HTR-8/SVneo (cell line): ENCODE results near the gene BPNT1.
"Not testable (repeated sequence)": the region's sequence is repeated elsewhere in the genome, so short reads cannot be mapped to it uniquely, and the experiment has no call there.

Experiments used
- DNase-seq: peaks from one replicate; pipeline ENCODE4 v3.0.0; 2011; ENCODE audit warnings: low spot score, mixed read lengths; ENCODE audit not compliant: insufficient read length
- FAIRE-seq: peaks from 2 replicates; lab custom pipeline; 2011; peaks lifted over from hg19 to GRCh38; lab: Jason Lieb, UNC

BPNT1 gene, protein sequence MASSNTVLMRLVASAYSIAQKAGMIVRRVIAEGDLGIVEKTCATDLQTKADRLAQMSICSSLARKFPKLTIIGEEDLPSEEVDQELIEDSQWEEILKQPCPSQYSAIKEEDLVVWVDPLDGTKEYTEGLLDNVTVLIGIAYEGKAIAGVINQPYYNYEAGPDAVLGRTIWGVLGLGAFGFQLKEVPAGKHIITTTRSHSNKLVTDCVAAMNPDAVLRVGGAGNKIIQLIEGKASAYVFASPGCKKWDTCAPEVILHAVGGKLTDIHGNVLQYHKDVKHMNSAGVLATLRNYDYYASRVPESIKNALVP

DNA sequence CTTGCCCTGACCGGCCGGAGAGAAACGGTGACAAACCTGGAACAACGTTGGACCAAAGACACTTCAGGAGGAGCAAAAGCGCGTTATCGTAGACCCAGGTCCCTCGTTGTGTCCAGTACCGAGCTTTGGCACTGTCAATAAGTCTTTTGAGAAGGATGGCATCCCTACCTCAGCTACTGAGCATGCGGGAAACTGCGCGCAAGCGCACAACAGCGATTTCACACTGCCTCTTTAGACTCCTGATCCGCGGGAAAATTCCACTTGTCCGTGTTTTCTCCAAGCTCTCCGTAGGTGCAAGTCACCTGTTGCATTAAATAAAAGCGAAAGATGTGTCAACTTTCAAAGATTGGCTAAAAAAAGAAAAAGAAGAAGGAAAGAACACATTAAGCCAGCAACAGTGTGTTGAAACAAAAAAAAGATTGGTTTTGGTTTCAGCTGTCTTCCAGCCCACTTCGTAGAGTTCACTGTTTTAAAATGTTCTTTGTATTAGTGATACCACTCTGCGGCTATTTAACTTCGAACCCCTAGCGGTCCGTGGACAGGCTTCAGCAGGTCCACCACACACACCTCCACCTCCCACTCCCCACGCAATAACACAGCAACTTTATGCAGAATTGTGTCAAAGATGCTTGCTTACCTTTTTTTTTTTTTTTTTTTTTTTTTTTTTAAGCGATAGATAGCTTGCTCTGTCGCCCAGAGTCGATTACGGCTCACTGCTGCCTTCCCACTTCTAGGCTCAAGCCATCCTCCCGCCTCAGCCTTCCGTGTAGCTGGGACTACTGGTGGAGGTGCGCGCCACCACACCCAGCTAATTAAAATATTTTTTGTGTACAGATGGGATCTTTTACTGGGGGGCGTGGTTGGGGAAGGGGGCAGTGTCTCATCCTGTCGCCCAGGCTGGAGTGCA, at the start of gene BPNT1:
Gene BPNT1 (minus strand): TSS at position 139 of the 907 bp plus-strand sequence. CDS start 9,942 bp downstream, outside the sequence.
- FAIRE-seq: peak; percentile 69
- DNase-seq: peak; percentile 98

DNA sequence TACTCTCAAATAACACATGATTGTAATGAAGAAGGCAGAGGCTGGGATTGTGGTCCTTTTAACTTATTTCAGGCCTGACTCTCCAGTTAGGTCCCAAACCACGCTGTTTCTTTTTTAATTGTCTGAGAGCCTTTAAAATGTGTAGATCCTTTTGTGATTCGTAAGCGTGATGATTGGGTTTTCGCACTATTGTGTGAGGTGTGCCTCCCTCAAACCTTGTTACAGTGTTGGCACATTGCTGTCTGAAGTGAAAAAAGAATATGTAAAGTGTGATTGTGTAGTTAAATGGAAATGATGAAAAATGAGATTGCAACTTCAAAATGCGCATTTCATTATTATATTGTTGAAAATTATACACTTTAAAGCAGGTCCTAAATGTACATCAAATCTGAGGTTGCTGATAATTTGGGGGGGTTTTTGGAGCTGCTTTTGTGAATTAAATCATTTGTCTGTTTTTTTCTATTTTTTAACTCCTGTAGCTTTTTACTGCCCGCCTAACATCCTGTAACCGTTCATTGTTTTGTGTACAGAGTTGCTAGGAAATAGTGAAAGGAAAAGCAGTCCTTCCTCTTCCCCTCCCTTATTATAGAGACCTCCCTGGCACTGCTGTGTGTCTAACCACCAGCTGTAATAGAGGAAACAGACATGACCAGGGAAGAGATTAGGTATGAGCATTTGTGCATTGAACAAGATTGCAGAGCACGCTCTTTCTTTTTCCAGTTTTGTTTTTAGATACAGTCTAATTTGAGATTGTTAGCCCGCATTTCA, 47.6 kb upstream of the BPNT1 start:
- DNase-seq (no peak), FAIRE-seq (no peak)

DNA sequence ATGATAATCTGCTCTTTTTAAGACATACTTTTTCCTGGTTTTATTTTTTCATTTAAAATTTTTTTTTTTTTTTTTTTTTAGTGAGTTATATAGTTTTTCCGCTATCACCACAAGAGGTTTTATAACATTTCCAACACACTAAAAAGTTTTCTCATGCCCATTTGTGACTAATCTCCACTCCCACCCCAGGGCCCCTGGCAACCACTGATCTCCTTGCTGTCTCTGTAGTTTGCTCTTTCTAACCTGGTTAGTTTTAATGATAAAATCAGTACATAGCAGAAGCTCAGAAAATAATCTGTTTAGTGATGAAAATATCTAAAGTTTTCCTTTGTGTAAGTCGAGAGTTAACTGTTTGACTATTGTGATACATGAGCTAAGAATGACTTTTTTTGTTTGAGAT, 46.2 kb upstream of the BPNT1 start:
- FAIRE-seq (no peak), DNase-seq (no peak)

DNA sequence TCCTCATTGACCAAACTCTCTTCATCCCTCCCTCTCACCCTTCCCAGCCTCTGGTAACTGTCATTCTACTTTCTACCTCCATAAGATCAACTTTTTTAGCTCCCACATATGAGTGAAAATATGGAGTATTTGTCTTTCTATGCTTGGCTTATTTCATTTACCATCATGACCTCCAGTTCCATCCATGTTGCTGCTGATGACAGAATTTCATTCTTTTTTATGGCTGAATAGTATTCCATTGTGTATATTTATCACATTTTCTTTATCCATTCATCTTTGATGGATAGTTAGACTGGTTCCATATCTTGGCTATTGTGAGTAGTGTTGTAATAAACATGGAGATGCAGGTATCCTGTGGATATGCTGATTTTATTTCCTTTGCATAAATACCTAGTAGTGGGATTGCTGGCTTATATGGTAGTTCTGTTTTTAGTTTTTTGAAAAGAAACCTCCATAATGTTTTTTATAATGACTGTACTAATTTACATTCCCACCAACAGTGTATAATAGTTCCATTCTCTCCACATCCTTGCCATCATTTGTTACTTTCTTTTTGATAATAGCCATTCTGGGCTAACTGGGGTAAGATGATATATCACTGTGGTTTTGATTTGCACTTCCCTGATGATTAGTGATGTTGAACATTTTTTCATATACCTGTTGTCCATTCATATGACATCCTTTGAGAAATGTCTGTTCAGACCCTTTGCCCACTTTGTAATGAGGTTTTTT, 40.1 kb upstream of the BPNT1 start:
- no peak for DNase-seq
- no peak for FAIRE-seq

DNA sequence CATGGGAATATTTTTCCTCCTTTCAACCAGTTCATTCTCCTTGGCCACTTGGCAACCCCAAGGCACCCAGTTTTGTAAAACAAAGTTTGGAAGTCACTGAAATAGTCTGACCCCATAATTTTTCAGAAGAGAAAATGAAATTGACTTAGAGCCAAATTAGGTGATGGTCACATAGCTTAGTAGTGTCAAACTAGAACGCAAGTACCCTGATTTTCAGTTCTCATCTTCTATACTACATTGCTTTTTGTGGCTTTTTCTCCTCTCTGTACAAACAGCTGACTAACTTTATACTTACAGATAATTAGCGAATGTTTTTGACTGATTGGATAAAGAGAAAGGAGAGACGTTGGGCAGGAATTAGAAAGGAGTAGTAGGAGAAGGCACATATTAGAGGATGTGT, 37.5 kb upstream of the BPNT1 start:
- DNase-seq (no peak), FAIRE-seq (no peak)

DNA sequence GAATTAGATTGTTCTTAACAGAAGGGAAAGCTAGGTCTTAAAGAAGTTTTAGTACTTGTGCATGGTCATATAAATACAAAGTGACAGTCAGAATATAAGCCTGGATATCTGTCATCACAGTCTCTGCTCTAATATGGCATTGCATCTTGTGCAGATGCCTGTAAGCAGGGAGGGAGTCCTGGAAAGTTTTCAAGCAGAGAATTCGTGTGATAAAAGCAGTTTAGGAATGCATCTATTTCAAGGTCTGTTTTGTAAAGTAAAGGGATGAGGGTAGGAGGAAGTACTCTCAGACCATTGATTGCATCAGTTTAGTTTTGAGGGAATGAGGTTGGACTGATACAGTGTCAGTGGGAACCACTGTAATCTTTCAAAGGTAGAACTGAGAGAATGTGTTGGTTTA, 35.0 kb upstream of the BPNT1 start:
- FAIRE-seq: no peak
- no peak for DNase-seq

DNA sequence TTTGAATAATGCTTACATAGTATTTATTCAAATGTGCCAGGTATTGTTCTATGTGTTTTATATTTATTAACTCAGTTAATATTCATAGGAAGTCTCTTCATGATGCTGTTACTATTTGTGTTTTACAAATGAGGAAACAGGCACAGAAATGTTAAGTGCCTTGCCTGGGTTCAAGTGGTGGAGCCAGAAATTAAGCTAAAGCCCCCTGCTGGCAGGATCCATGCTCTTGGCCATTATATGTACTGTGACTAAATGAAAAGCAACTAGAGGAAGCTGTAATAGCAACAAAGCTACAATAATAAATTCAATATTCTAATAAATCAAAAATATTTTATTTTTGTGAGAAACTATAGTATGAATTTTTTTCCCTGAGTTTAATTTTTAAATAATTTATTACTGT, 34.3 kb upstream of the BPNT1 start:
- DNase-seq (no peak), FAIRE-seq (no peak)

DNA sequence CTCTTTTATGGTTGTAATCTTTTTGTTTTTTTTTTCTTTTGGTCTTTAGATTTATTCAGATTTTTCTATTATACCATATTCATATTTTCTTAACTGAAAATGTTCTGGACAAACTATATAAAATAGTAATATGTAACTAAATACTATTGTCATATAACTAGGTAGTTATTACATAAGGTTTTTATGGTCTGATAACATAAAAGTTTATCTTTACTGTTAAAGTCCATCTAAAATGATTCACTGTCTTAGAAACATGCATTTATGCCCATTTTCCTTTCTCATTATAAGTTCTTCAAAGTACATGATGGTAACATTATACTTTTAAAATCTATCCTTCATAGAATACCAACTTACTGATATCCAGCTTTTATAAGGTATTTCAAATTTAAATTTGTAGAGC, 33.5 kb upstream of the BPNT1 start:
- FAIRE-seq (no peak), DNase-seq (no peak)

DNA sequence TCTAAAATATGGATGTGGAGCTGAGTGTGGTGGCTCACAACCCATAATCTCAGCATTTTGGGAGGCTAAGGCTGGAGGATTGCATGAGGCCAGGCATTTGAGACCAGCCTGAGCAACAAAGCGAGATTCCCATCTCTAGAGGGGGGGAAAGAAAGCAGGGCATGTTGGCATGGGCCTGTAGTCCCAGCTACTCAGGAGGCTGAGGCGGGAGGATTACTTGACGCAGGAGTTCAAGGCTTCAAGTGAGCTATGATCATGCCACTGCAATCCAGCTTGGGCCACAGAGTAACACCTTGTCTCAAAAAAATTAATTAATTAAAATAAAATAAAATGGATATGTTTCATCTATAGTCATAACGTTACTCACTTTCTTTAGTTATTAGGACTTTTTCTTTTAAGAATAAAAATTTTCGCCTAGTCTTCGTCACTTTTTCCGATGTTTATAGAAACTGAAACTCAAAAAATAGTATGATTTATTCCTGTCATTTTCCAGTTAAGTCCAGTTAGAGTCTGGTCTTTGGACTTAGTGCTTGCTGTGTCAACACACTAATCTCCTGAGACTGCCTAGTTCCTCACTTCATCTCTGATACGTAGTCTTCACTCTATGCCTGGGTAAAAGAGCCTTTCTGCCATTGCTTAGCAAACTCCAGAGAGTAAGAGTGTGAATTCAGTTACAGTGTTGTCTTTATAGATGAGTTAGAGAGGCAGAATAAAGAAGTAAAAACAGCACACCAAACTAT, 32.4 kb upstream of the BPNT1 start:
- DNase-seq (no peak), FAIRE-seq (no peak)

DNA sequence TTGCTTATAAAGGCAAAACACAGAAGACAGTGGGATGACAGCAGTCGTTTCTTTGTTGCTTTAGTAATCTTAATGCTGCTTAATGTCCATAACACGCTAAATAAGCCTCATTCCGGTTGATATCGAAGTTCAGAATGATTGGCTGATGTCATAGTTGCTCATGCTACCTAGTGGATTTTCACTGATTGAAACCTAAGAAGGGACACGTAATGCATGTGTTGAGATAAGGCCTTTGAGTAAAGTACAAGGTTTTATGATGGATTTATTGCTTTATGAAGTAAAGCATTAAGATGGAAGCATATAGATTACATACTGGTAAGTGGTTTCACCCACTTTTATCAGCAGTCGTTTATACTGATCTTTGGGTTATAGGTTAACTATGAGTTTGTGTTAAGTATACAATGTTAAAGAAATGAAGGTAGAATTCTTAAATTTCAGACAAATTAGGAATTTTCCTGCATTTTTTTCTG, 29.5 kb upstream of the BPNT1 start:
- DNase-seq (peak; percentile 9), FAIRE-seq (no peak)

DNA sequence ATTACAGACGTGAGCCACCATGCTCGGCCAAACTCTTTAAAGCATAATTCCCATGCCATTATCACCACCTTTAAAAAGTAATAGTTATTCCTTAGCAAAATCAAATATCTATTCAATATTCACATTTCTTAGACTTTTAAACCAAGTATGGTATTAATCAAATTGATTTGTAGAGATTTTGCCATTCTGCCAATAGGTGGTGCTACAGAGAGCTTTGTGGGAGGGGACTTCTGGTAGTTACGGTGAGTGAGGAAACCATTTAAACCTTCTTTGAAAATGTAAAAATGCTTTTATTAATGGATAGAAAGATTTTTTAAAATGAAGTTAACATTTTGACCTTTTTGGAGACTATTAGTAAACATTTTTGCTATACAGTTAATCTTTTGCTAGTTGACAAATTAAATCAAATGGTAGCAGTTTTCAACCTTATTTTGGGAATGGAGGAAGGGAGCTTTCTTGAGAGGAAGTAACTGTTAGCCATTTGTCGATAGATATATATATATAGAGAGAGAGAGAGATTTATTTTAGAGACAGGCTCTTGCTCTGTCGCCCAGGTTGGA, 23.6 kb upstream of the BPNT1 start:
- DNase-seq: peak; percentile 25
- FAIRE-seq: no peak

DNA sequence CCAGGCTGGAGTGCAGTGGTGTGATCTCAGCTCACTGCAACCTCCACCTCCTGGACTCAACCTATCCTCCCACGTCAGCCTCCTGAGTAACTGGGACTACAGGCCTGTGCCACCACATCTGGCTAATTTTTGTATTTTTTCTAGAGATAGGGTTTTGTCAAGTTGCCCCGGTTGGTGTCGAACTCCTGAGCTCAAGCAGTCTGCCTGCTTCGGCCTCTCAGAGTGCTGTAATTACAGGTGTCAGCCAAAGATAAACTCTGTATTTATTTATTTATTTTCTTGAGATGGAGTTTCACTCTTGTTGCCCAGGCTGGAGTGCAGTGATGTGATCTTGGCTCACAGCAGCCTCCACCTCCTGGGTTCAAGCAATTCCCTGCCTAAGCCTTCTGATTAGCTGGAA, 23.0 kb upstream of the BPNT1 start:
- not testable (repeated sequence) for FAIRE-seq, DNase-seq

DNA sequence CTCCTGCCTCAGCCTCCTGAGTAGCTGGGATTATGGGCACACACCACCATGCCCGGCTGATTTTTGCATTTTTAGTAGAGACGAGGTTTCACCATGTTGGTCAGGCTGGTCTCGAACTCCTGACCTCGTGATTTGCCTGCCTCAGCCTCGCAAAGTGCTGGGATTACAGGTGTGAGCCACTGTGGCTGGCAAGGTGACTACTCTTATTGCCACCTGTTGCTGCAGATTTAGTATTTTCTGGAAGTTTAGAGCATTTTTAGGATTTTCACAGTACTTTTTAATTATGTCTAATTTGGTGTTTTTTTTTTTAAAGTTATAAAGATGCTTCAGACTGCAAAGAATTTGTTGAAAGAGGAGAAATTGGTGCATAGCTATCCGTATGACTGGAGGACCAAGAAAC, 20.9 kb upstream of the BPNT1 start:
- FAIRE-seq, DNase-seq: not testable (repeated sequence)

DNA sequence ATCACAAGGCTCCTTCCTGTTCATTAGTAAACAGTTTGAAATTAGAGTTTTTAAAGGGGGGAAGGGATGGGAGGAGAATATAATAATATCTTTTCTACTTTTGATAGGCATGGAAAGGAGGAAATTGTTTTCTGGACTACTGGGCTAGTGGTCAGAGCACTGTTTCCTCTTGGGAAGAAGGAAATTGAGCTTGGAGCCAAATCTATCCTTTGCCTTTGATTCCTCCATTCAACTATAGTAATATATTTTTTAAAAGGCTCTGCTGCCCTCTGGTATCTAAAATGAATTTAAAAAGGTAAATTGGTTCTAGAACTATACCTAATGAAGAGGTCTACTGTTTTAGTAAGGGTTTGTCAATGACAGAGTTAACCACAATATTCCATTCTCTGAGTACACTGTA, 10.2 kb upstream of the BPNT1 start:
- FAIRE-seq: no peak
- no peak for DNase-seq

DNA sequence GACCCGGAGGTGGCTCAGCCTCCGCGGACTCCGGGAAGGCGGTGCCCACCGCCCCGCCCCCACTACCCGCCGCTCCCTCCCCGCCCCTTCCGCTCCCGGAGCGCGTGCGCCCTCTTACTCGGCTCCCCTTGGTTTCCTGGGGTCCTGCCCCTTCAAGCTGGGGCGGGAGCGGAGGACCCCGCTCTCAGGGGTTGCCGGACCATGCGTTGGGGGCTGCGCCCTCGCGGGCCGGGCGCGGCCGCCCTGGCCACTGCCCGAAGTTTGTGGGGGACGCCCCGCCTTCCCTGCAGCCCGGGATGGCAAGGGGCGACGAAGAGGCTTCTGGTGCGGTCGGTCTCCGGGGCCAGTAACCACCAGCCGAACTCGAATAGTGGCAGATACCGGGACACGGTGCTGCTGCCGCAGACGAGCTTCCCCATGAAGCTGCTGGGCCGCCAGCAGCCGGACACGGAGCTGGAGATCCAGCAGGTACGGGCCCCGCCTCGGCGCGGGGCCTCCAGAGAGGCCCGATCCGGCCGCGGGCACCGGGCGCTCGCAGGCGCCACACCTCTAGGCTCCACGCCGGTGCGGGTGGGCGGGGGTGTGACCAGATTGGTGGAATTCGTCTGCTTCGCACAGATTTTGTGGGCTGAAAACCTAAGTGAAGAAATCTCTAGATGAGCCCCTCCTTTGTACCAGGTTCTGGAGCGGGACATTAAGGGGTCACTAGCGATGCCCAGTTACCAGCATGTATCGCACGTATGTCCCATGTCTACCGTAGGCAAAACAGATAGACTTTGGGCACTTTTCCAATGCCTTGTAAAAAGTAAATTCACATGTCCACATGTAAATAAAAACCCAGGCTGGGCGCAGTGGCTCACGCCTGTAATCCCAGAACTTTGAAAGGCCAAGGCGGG, 4.7 kb upstream of the BPNT1 start, which contains the start of gene IARS2:
Gene IARS2 (plus strand): TSS at position 117 of the 896 bp plus-strand sequence. CDS start 85 bp downstream, at position 202.
- FAIRE-seq (no peak), DNase-seq (peak; percentile 91)

DNA sequence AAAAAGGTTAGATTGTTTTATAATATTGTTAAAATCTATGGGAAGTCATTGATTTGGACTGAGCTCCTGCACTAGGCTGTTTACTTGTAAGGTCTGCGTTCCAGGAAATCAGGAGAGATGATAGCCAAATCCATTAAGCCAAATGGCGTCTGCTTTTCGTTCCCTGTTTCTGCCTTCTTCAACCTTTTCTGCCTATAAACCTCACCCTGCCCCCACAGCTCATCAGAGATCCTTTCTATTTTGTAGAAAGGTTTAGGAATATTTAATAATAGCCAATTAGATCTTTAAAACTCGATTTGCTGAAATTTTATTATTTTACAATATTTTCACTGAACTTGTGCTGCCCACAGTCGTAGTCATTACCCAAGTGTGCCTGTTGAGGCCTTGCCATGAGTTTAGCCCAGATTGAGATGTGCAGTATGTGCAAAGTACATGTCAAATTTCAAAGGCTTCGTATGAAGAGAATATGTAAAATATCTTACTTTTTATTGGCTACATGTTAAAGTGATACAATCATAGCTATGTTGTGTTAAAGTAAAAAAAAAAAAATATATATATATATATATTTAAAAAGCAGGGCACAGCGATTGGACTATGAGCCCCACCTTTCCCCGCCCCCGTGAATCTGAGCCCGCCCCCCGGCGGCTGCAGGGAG, 3.9 kb upstream of the BPNT1 start:
- FAIRE-seq: no peak

DNA sequence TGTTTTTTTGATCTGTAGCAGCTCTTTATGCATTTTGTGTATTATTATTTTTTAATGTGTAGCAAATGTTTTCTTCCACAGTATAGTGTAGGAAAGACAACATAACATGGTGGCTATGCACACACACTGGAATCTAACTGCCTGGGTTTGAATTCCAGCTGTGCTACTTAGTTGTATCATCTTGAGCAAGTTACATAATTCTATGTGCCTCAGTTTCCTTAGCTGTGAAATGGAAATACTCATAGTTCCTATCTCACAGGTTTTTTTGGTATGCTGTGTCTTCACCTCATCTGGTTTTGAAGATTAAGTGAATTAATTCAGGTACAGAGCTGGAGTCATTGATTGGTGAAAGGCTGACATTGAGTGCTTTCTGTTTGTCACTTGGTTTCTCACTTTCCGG, 3.1 kb upstream of the BPNT1 start:
- no peak for FAIRE-seq

More for the DNA sequence above, 3.9 kb upstream of the BPNT1 start:
- DNase-seq: no peak

More for the DNA sequence above, 3.1 kb upstream of the BPNT1 start:
- no peak for DNase-seq
